Stimulated activated CD8-positive, alpha-beta memory T cell treated with anti-CD3 and anti-CD28 coated beads, Interleukin-12 subunit alpha, Interleukin-12 subunit beta, amount 100 ng/mL, for 1 hour (primary cell): ENCODE results near the gene CA5A.
A peak's percentile ranks its signal among the peaks of the same experiment; 100 is the strongest.
"Not testable (repeated sequence)": the region's sequence is repeated elsewhere in the genome, so short reads cannot be mapped to it uniquely, and the experiment has no call there.

Experiments used
- DNase-seq: peaks from one replicate; pipeline ENCODE4 v3.0.0-alpha.2; 2020; ENCODE audit warnings: low read depth

CA5A gene

GRCh38 chr16:87894005-87894404 lies 42.3 kb downstream of the CA5A start:
- DNase-seq: not testable (repeated sequence)

- no peak for DNase-seq
Measured at GRCh38 chr16:87891764-87892163, 44.6 kb downstream of the CA5A start.

- not testable (repeated sequence) for DNase-seq
Measured at GRCh38 chr16:87889762-87890161, 46.6 kb downstream of the CA5A start.

GRCh38 chr16:87888346-87888745 lies 48.0 kb downstream of the CA5A start:
- not testable (repeated sequence) for DNase-seq

- DNase-seq: not testable (repeated sequence)
Measured at GRCh38 chr16:87887931-87888330, 48.4 kb downstream of the CA5A start.

GRCh38 chr16:87885371-87885967 lies 50.9 kb downstream of the CA5A start:
- DNase-seq: not testable (repeated sequence)

- DNase-seq: no peak
Measured at GRCh38 chr16:87882436-87883019, 53.8 kb downstream of the CA5A start.

- DNase-seq: no peak
Measured at GRCh38 chr16:87881324-87882200, 54.8 kb downstream of the CA5A start.

- no peak for DNase-seq
Measured at GRCh38 chr16:87880117-87880696, 56.1 kb downstream of the CA5A start.

GRCh38 chr16:87879411-87880013 lies 56.8 kb downstream of the CA5A start:
- DNase-seq: not testable (repeated sequence)

GRCh38 chr16:87878704-87879103 lies 57.6 kb downstream of the CA5A start:
- DNase-seq: no peak

GRCh38 chr16:87877942-87878507 lies 58.3 kb downstream of the CA5A start:
- no peak for DNase-seq

- peak; percentile 60 for DNase-seq
Measured at GRCh38 chr16:87874639-87875427, 61.5 kb downstream of the CA5A start.

GRCh38 chr16:87870418-87871291 lies 65.7 kb downstream of the CA5A start:
- not testable (repeated sequence) for DNase-seq

- DNase-seq: not testable (repeated sequence)
Measured at GRCh38 chr16:87869879-87870417, 66.4 kb downstream of the CA5A start.

- DNase-seq: peak; percentile 74
Measured at GRCh38 chr16:87869061-87869878, 67.1 kb downstream of the CA5A start, which contains the start of gene SLC7A5. TSS of gene SLC7A5 (minus strand) at chr16:87869507. CDS start at chr16:87869422, 85 bp downstream.

GRCh38 chr16:87868254-87869029 lies 67.9 kb downstream of the CA5A start:
- DNase-seq: peak; percentile 36
